PC-3 (cell line): ENCODE measurements around the gene METTL9. TPM values are rescaled to one million over a fixed set of nuclear protein-coding genes. Genes with fewer than 3 reads are reported as not detected.

Experiments used
- ATAC-seq: fragments of 200-7000 bp; cut with Tn5 transposase; 2 replicates; pipeline ENCODE4 v1.9.1; 2020; ENCODE audit warnings: mild to moderate bottlenecking, moderate library complexity
- BruUV-seq: library from RNA; stranded (reverse); fragments of 400-500 nt; replicated peaks from 2 replicates; lab custom pipeline; 2021; lab: Mats Ljungman, UMichigan
- CTCF ChIA-PET: fragments of 300-600 bp; sonication (Branson Sonifier 250); formaldehyde crosslinking; loops from one replicate; lab custom pipeline; 2022; ENCODE audit warnings: antibody characterized with exemption; lab: Charles Lee
- POLR2A ChIA-PET: fragments of 300-600 bp; sonication (Branson Sonifier 250); formaldehyde crosslinking; loops from one replicate; lab custom pipeline; 2022; ENCODE audit warnings: antibody characterized with exemption; ENCODE audit not compliant: unreplicated experiment; lab: Charles Lee
- DNase-seq: peaks from one replicate; pipeline ENCODE4 v3.0.0-alpha.2; 2015
- H2AFZ ChIP-seq: fragments of 300-600 bp; sonication (generic); 2 replicates; pipeline ENCODE4 v1.6.0; 2016; ENCODE audit warnings: antibody characterized with exemption, low read length
- H3F3A ChIP-seq: fragments of 300-600 bp; sonication (generic); one replicate; pipeline ENCODE4 v1.6.0; 2017; ENCODE audit warnings: antibody characterized with exemption, low read length, control low read depth, mild to moderate bottlenecking; ENCODE audit not compliant: unreplicated experiment
- H3K27ac ChIP-seq: fragments of 300-600 bp; sonication (generic); 2 replicates; pipeline ENCODE4 v1.5.1; 2016; ENCODE audit warnings: mild to moderate bottlenecking, low read length
- H3K27me3 ChIP-seq: fragments of 300-600 bp; sonication (generic); 2 replicates; pipeline ENCODE4 v1.6.1; 2016; ENCODE audit warnings: low read length, mixed read lengths
- H3K36me3 ChIP-seq: fragments of 300-600 bp; sonication (generic); 2 replicates; pipeline ENCODE4 v1.6.1; 2016; ENCODE audit warnings: low read depth, mixed run types, low read length, mixed read lengths
- H3K4me1 ChIP-seq: fragments of 300-600 bp; sonication (generic); 2 replicates; pipeline ENCODE4 v1.5.1; 2016; ENCODE audit warnings: low read length; ENCODE audit not compliant: insufficient read depth
- H3K4me2 ChIP-seq: fragments of 300-600 bp; sonication (generic); 2 replicates; pipeline ENCODE4 v1.6.0; 2016; ENCODE audit warnings: low read length
- H3K4me3 ChIP-seq: fragments of 300-600 bp; sonication (generic); 2 replicates; pipeline ENCODE4 v1.5.1; 2016; ENCODE audit warnings: mild to moderate bottlenecking, low read length, mixed read lengths
- H3K79me2 ChIP-seq: fragments of 300-600 bp; sonication (generic); 2 replicates; pipeline ENCODE4 v1.6.1; 2017; ENCODE audit warnings: low read length, mixed read lengths
- H3K9ac ChIP-seq: fragments of 300-600 bp; sonication (generic); 2 replicates; pipeline ENCODE4 v1.6.0; 2016; ENCODE audit warnings: mild to moderate bottlenecking, low read length
- H3K9me2 ChIP-seq: fragments of 300-600 bp; sonication (generic); replicated peaks from 2 replicates; pipeline ENCODE4 v1.6.1; 2016; ENCODE audit warnings: mixed run types, low read length, mixed read lengths
- H3K9me3 ChIP-seq: fragments of 300-600 bp; sonication (generic); 2 replicates; pipeline ENCODE4 v1.6.1; 2016; ENCODE audit warnings: low read length, mixed read lengths
- H4K20me1 ChIP-seq: fragments of 300-600 bp; sonication (generic); 2 replicates; pipeline ENCODE4 v1.6.1; 2016; ENCODE audit warnings: low read length, mixed read lengths
- EZH2 ChIP-seq: fragments of 300-600 bp; sonication (generic); IDR thresholded peaks from one replicate; pipeline ENCODE4 v1.6.1; 2017; ENCODE audit warnings: antibody characterized with exemption, mild to moderate bottlenecking, low read length; ENCODE audit not compliant: unreplicated experiment
- EZH2phosphoT487 ChIP-seq: fragments of 300-600 bp; sonication (generic); IDR thresholded peaks from 2 replicates; pipeline ENCODE4 v1.6.1; 2018; ENCODE audit warnings: mild to moderate bottlenecking, antibody characterized with exemption, low read length, borderline replicate concordance
- intact Hi-C: fragments of 100-400 bp; cut with micrococcal nuclease; formaldehyde crosslinking; loops from 2 replicates; pipeline ENCODE4 v1.9.0; 2023
- total RNA-seq: library from RNA; depleted of rRNA; stranded (reverse); fragments of >200 nt; gene quantifications from 2 replicates; pipeline ENCODE4 v1.2.3, GENCODE V29; 2014
- TF ChIP-seq, protein P1 (sequence below): fragments of 300-600 bp; sonication (generic); conservative IDR thresholded peaks from 2 replicates; pipeline ENCODE4 v1.5.1; 2017; ENCODE audit warnings: antibody characterized with exemption, low read depth, mild to moderate bottlenecking, low read length

METTL9 gene
- total RNA-seq, 1 experiment from 2014 or later: 133 TPM

GRCh38 chr16:21625026-21625425 is 25.6 kb downstream of the METTL9 start:
- no peak overlapping the region for H3K4me3 ChIP-seq
- no peaks in the 10 kb centered on the region for H3F3A ChIP-seq
- peaks cover 14% of the 10 kb centered on the region for H3K4me1 ChIP-seq
- intact Hi-C loops: no loop called here
- no peak overlapping the region for H3K9ac ChIP-seq
- DNase-seq (no peak), ATAC-seq (no peak)
- BruUV-seq: no TSS peak
- H3K27me3 ChIP-seq: no peaks in the 10 kb centered on the region
- no peaks in the 10 kb centered on the region for H3K9me2 ChIP-seq
- H3K27ac ChIP-seq: no peak overlapping the region
- no peaks in the 10 kb centered on the region for H3K9me3 ChIP-seq
- ChIA-PET CTCF (no interaction called here), POLR2A (no interaction called here)
- peaks cover 36% of the 10 kb centered on the region for H3K36me3 ChIP-seq
- no peaks in the 10 kb centered on the region for H4K20me1 ChIP-seq
- H3K79me2 ChIP-seq: no peaks in the 10 kb centered on the region
- H2AFZ ChIP-seq: no peak overlapping the region
- no peak overlapping the region for H3K4me2 ChIP-seq
- TF ChIP-seq EZH2 (no peak), EZH2phosphoT487 (no peak)
- TF ChIP-seq, protein P1, sequence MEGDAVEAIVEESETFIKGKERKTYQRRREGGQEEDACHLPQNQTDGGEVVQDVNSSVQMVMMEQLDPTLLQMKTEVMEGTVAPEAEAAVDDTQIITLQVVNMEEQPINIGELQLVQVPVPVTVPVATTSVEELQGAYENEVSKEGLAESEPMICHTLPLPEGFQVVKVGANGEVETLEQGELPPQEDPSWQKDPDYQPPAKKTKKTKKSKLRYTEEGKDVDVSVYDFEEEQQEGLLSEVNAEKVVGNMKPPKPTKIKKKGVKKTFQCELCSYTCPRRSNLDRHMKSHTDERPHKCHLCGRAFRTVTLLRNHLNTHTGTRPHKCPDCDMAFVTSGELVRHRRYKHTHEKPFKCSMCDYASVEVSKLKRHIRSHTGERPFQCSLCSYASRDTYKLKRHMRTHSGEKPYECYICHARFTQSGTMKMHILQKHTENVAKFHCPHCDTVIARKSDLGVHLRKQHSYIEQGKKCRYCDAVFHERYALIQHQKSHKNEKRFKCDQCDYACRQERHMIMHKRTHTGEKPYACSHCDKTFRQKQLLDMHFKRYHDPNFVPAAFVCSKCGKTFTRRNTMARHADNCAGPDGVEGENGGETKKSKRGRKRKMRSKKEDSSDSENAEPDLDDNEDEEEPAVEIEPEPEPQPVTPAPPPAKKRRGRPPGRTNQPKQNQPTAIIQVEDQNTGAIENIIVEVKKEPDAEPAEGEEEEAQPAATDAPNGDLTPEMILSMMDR: no peak

DNA sequence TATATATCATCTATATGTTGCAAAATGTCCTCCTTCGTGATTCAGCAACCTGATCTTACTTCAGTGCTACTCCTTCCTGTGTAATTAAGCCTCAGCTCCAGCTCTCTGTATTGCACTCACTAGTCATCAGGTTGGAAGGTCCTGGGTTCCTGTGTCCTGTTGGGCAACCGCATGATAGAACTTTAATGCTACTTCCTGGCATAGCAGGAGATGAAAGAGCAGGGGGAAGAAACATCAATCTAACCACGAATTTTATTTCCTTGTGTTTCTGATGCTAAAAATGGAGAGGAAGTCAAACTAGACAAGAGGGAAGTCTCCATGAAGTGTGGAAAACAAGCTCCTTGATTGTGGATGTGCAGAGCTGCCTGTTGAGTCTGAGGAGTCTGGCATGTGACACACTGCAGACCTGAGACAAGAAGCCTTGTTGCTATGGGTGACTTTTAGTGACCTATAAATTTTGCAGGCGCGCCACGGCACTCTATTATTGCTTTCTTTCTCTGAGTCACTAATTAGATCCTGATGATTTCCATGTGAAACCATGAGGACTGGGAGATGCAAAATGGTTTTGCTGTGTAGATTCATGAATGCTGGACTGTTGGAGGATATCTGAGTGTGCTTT is 27.4 kb downstream of the METTL9 start:
- Histone ChIP-seq H3K4me2 (peak overlapping the region; percentile 41), H3K36me3 (peaks cover 30% of the 10 kb centered on the region), H3K4me3 (no peak overlapping the region), H3K9me3 (no peaks in the 10 kb centered on the region), H3K9me2 (no peaks in the 10 kb centered on the region), H3K4me1 (peaks cover 18% of the 10 kb centered on the region), H3F3A (no peaks in the 10 kb centered on the region), H3K27me3 (no peaks in the 10 kb centered on the region), H3K27ac (peak overlapping the region; percentile 85), H3K9ac (no peak overlapping the region), H3K79me2 (no peaks in the 10 kb centered on the region), H2AFZ (peak overlapping the region; percentile 31; the same call in 1 of the 2 replicates), H4K20me1 (no peaks in the 10 kb centered on the region)
- peak; percentile 67 for DNase-seq
- POLR2A ChIA-PET: interaction anchor here (0.5 kb wide), 1 partner anchor 493 kb away, joined by 3 read pairs; no protein-coding TSS in a partner anchor
- TF ChIP-seq, protein P1: no peak
- TF ChIP-seq EZH2phosphoT487 (no peak), EZH2 (no peak)
- CTCF ChIA-PET: no interaction called here
- no TSS peak for BruUV-seq
- ATAC-seq: peak; percentile 56
- intact Hi-C loops: no loop called here

- CTCF ChIA-PET: no interaction called here
- H3K9me2 ChIP-seq: no peaks in the 10 kb centered on the region
- no peak overlapping the region for H3K4me3 ChIP-seq
- H4K20me1 ChIP-seq: no peaks in the 10 kb centered on the region
- H3K4me2 ChIP-seq: no peak overlapping the region
- no peak overlapping the region for H2AFZ ChIP-seq
- H3K27ac ChIP-seq: no peak overlapping the region
- H3K79me2 ChIP-seq: no peaks in the 10 kb centered on the region
- intact Hi-C loops: no loop called here
- H3K4me1 ChIP-seq: peaks cover 18% of the 10 kb centered on the region
- ATAC-seq (no peak), DNase-seq (no peak)
- H3F3A ChIP-seq: no peaks in the 10 kb centered on the region
- POLR2A ChIA-PET: no interaction called here
- H3K9me3 ChIP-seq: no peaks in the 10 kb centered on the region
- BruUV-seq: no TSS peak
- TF ChIP-seq EZH2phosphoT487: no peak
- TF ChIP-seq EZH2: no peak
- TF ChIP-seq, protein P1: no peak
- peaks cover 30% of the 10 kb centered on the region for H3K36me3 ChIP-seq
- H3K27me3 ChIP-seq: no peaks in the 10 kb centered on the region
- no peak overlapping the region for H3K9ac ChIP-seq
These were observed 28.8 kb downstream of the METTL9 start for GRCh38 chr16:21628121-21628726.
